Body of pancreas (tissue), 4 donors: ENCODE measurements around the gene ZBP1.

ENCODE experiments used
- POLR2A ChIP-seq, 3 donors: fragments of 450-650 bp; IDR thresholded peaks; one replicate each; pipeline ENCODE4 v1.6.1; 2016; ENCODE audit warnings: antibody characterized with exemption in 3 of 3, mild to moderate bottlenecking in 2 of 3
- TF ChIP-seq, protein P1 (sequence below), 7 experiments: fragments of 450-650 bp in 4 of 7; fragments of 200-600 bp in 3 of 7; sonication (generic) in 3 of 7; IDR thresholded peaks; one replicate each; pipeline ENCODE4 v1.5.1; 2016 to 2019; ENCODE audit warnings: antibody characterized with exemption in 7 of 7

GRCh38 chr20:57582432-57583288 lies 37.6 kb downstream of the ZBP1 start:
- TF ChIP-seq, protein P1, sequence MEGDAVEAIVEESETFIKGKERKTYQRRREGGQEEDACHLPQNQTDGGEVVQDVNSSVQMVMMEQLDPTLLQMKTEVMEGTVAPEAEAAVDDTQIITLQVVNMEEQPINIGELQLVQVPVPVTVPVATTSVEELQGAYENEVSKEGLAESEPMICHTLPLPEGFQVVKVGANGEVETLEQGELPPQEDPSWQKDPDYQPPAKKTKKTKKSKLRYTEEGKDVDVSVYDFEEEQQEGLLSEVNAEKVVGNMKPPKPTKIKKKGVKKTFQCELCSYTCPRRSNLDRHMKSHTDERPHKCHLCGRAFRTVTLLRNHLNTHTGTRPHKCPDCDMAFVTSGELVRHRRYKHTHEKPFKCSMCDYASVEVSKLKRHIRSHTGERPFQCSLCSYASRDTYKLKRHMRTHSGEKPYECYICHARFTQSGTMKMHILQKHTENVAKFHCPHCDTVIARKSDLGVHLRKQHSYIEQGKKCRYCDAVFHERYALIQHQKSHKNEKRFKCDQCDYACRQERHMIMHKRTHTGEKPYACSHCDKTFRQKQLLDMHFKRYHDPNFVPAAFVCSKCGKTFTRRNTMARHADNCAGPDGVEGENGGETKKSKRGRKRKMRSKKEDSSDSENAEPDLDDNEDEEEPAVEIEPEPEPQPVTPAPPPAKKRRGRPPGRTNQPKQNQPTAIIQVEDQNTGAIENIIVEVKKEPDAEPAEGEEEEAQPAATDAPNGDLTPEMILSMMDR (IDR thresholded peaks at IDR 0.05) = peak in 1 of 7 experiments; percentile 11
- TF ChIP-seq POLR2A (IDR thresholded peaks at IDR 0.05) = peak in 1 of 3 donors; percentile 10
